HG02943 (cell line): ENCODE results near the gene ADAMTS1.

Experiments used
- ATAC-seq: cut with Tn5 transposase; IDR thresholded peaks from one replicate; pipeline ENCODE4 v1.9.1; 2021; ENCODE audit warnings: mild to moderate bottlenecking, low read depth, moderate library complexity; ENCODE audit not compliant: unreplicated experiment

Gene ADAMTS1

GRCh38 chr21:26794597-26795411, 50.4 kb downstream of the ADAMTS1 start:
- ATAC-seq: no peak

- no peak for ATAC-seq
Observed at GRCh38 chr21:26790296-26790695, 54.9 kb downstream of the ADAMTS1 start.

GRCh38 chr21:26788790-26789189, 56.4 kb downstream of the ADAMTS1 start:
- ATAC-seq: no peak
